HepG2 (cell line): ENCODE results near the gene ZNF813. TPM values are rescaled to one million over a fixed set of nuclear protein-coding genes. Genes with fewer than 3 reads are reported as not detected.

Experiments
- ATRX ChIP-seq: sonication (generic); formaldehyde crosslinking; IDR thresholded peaks from 2 replicates; pipeline ENCODE4 v1.4.0; 2020; ENCODE audit warnings: missing genetic modification reagents, borderline replicate concordance
- HMG20A ChIP-seq: IDR thresholded peaks from 2 replicates; pipeline ENCODE4 v1.6.1; 2016; ENCODE audit warnings: borderline replicate concordance
- HOXD1 ChIP-seq: sonication (generic); formaldehyde crosslinking; IDR thresholded peaks from 2 replicates; pipeline ENCODE4 v1.5.0; 2020; ENCODE audit warnings: missing genetic modification reagents
- MAZ ChIP-seq, 2 experiments: sonication (generic) in 1 of 2; formaldehyde crosslinking in 1 of 2; IDR thresholded peaks; 2 replicates each; pipeline versions ENCODE4 v1.5.0 to v1.6.1; 2012 to 2020; ENCODE audit warnings: low read depth in 2 of 2, mild to moderate bottlenecking in 2 of 2, borderline replicate concordance in 1 of 2, improper control_type of control experiment in 1 of 2, low read length in 1 of 2, missing genetic modification reagents in 1 of 2, moderate library complexity in 1 of 2
- MIER3 ChIP-seq: IDR thresholded peaks from 2 replicates; pipeline ENCODE4 v1.6.1; 2016; ENCODE audit warnings: missing compliant biosample characterization, borderline replicate concordance
- MTA1 ChIP-seq: sonication (generic); formaldehyde crosslinking; IDR thresholded peaks from 2 replicates; pipeline ENCODE4 v1.4.0; 2020; ENCODE audit warnings: missing genetic modification reagents, mild to moderate bottlenecking, borderline replicate concordance
- NFYC ChIP-seq: IDR thresholded peaks from 2 replicates; pipeline ENCODE4 v1.6.1; 2016; ENCODE audit warnings: missing genetic modification reagents, missing compliant biosample characterization
- PHF20 ChIP-seq: sonication (generic); formaldehyde crosslinking; IDR thresholded peaks from 2 replicates; pipeline ENCODE4 v1.5.0; 2020; ENCODE audit warnings: mild to moderate bottlenecking, missing genetic modification reagents
- POLR2A ChIP-seq, 2 experiments: IDR thresholded peaks; 2 replicates each; pipeline ENCODE4 v1.6.1; 2011; ENCODE audit warnings: low read depth in 2 of 2, low read length in 2 of 2, mild to moderate bottlenecking in 1 of 2, moderate library complexity in 1 of 2; ENCODE audit not compliant: insufficient read depth in 1 of 2
- REPIN1 ChIP-seq: sonication (generic); formaldehyde crosslinking; IDR thresholded peaks from 2 replicates; pipeline ENCODE4 v1.8.0; 2022; ENCODE audit warnings: missing genetic modification reagents, low read depth, mild to moderate bottlenecking, borderline replicate concordance
- SP5 ChIP-seq: IDR thresholded peaks from 2 replicates; pipeline ENCODE4 v1.6.1; 2016; ENCODE audit warnings: low read depth, borderline replicate concordance
- ZNF282 ChIP-seq: fragments of 450-650 bp; IDR thresholded peaks from 2 replicates; pipeline ENCODE4 v1.6.1; 2018; ENCODE audit not compliant: partially characterized antibody
- ZNF331 ChIP-seq: sonication (generic); formaldehyde crosslinking; IDR thresholded peaks from 2 replicates; pipeline ENCODE4 v1.4.0; 2020; ENCODE audit warnings: missing genetic modification reagents
- ZNF451 ChIP-seq: sonication (generic); formaldehyde crosslinking; IDR thresholded peaks from 2 replicates; pipeline ENCODE4 v1.5.0; 2020; ENCODE audit warnings: mild to moderate bottlenecking, missing genetic modification reagents
- ZNF747 ChIP-seq: sonication (generic); formaldehyde crosslinking; IDR thresholded peaks from 2 replicates; pipeline ENCODE4 v1.8.1; 2023; ENCODE audit warnings: missing genetic modification reagents, mild to moderate bottlenecking, borderline replicate concordance
- polyA plus RNA-seq, 8 experiments: library from polyadenylated mRNA; depleted of rRNA in 3 of 8; stranded (reverse) in 7 of 8; unstranded in 1 of 8; fragments of >200 nt; fragmentation: Illumina TruSeq in 4 of 8; extraction: Trizol in 4 of 8; gene quantifications; 2 replicates each; pipeline versions ENCODE4 v1.2.1 to v1.2.3, GENCODE V29; 2011 to 2016; ENCODE audit warnings: low read depth in 4 of 8, missing spikeins in 1 of 8, mixed read lengths in 1 of 8; ENCODE audit not compliant: insufficient read depth in 1 of 8
- total RNA-seq, 5 experiments: library from RNA; depleted of rRNA; stranded (reverse); fragments of >200 nt; fragmentation: Illumina TruSeq; extraction: Trizol; gene quantifications; 2 replicates each; pipeline ENCODE4 v1.2.3, GENCODE V29; 2016; ENCODE audit warnings: low read depth in 1 of 5
- TF ChIP-seq, protein P1 (sequence below): IDR thresholded peaks from 2 replicates; pipeline ENCODE4 v1.6.1; 2016; ENCODE audit warnings: control low read depth
- TF ChIP-seq, protein P2 (sequence below): sonication (generic); formaldehyde crosslinking; IDR thresholded peaks from 2 replicates; pipeline ENCODE4 v1.4.0; 2020; ENCODE audit warnings: mild to moderate bottlenecking, missing genetic modification reagents
- TF ChIP-seq, protein P3 (sequence below): sonication (generic); formaldehyde crosslinking; conservative IDR thresholded peaks from 2 replicates; pipeline ENCODE4 v1.8.0; 2022; ENCODE audit warnings: mild to moderate bottlenecking, moderate library complexity, missing genetic modification reagents
- TF ChIP-seq, protein P4 (sequence below): IDR thresholded peaks from 2 replicates; pipeline ENCODE4 v1.4.0; 2020; ENCODE audit warnings: mild to moderate bottlenecking, missing genetic modification reagents

Gene ZNF813
- total and polyA plus RNA-seq, 2 of the 13 experiments (the other 11 are each of a cell fraction or from before 2014, with no cell fraction given): 2.1 to 8.9 TPM

DNA sequence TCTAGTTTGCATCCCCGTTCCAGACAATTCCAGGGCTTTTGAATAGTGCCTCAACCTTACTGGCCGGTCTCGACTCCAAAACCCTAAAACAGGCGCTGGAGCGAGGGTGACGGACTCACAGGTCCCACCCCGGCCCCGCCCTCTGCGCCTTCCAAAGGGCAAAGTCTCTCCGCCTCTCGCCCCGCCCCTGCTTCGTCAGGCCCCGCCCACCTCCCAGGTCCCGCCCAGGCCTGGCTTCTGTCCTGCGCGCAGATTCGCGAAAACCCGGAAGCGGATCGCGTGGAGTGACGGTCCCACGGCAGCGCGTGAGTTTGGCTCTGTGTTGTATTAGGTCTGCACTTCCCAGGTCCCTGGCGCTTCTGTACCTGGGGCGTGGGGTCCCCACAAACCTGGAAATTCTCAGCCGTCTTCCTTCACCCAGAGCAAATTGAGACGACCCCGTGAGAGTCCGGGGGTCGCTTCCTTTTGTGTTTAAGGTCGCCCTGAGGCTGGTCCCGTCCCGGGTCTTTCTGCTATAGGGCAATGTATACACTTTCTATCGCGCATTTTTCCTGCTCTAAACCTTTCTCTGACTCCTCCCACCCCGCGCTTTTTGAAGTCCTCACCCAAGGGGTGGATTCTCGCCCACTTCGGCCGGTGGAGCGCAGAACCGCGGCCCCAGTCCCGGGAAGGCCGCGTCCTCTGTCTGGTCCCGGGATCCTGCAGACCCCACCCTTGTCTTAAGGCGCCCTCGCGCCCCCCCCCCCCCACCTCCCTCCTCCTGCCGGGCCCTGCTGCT, at the start of gene ZNF813 (continued):
- TF ChIP-seq, protein P1, sequence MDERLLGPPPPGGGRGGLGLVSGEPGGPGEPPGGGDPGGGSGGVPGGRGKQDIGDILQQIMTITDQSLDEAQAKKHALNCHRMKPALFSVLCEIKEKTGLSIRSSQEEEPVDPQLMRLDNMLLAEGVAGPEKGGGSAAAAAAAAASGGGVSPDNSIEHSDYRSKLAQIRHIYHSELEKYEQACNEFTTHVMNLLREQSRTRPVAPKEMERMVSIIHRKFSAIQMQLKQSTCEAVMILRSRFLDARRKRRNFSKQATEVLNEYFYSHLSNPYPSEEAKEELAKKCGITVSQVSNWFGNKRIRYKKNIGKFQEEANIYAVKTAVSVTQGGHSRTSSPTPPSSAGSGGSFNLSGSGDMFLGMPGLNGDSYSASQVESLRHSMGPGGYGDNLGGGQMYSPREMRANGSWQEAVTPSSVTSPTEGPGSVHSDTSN: no peak
- TF ChIP-seq, protein P2, sequence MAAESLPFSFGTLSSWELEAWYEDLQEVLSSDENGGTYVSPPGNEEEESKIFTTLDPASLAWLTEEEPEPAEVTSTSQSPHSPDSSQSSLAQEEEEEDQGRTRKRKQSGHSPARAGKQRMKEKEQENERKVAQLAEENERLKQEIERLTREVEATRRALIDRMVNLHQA (CRISPR knock-in tag): no peak
- peak; percentile 43; the same call in 1 of the 2 replicates for TF ChIP-seq ZNF331 (CRISPR knock-in tag)
- TF ChIP-seq ATRX (CRISPR knock-in tag): no peak
- no peak for TF ChIP-seq HMG20A (CRISPR knock-in tag)
- TF ChIP-seq MIER3: no peak
- TF ChIP-seq ZNF747 (CRISPR knock-in tag): no peak
- peak; percentile 61 to 88 for TF ChIP-seq POLR2A (IDR thresholded peaks at IDR 0.05; ENCODE audit: insufficient read depth in 1 of 2, low read depth in 2 of 2, low read length in 2 of 2)
- no peak; the same call in 1 of the 2 replicates for TF ChIP-seq REPIN1 (CRISPR knock-in tag)
- no peak for TF ChIP-seq ZNF451
- no peak for TF ChIP-seq MAZ (IDR thresholded peaks at IDR 0.05; ENCODE audit: borderline replicate concordance, low read depth, low read length)
- TF ChIP-seq MAZ (CRISPR knock-in tag; IDR thresholded peaks at IDR 0.05; ENCODE audit: low read depth): peak; percentile 52; the same call in 1 of the 2 replicates
- TF ChIP-seq, protein P3, sequence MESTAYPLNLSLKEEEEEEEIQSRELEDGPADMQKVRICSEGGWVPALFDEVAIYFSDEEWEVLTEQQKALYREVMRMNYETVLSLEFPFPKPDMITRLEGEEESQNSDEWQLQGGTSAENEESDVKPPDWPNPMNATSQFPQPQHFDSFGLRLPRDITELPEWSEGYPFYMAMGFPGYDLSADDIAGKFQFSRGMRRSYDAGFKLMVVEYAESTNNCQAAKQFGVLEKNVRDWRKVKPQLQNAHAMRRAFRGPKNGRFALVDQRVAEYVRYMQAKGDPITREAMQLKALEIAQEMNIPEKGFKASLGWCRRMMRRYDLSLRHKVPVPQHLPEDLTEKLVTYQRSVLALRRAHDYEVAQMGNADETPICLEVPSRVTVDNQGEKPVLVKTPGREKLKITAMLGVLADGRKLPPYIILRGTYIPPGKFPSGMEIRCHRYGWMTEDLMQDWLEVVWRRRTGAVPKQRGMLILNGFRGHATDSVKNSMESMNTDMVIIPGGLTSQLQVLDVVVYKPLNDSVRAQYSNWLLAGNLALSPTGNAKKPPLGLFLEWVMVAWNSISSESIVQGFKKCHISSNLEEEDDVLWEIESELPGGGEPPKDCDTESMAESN (CRISPR knock-in tag): no peak
- TF ChIP-seq NFYC (CRISPR knock-in tag): no peak; the same call in 1 of the 2 replicates
- no peak for TF ChIP-seq ZNF282
- 0 out of 2 replicates have a peak, but pooled peaks have one; percentile 27 for TF ChIP-seq MTA1 (CRISPR knock-in tag)
- TF ChIP-seq PHF20 (CRISPR knock-in tag): peak; percentile 66
- TF ChIP-seq SP5 (CRISPR knock-in tag): peak; percentile 63
- TF ChIP-seq HOXD1 (CRISPR knock-in tag): no peak
- TF ChIP-seq, protein P4, sequence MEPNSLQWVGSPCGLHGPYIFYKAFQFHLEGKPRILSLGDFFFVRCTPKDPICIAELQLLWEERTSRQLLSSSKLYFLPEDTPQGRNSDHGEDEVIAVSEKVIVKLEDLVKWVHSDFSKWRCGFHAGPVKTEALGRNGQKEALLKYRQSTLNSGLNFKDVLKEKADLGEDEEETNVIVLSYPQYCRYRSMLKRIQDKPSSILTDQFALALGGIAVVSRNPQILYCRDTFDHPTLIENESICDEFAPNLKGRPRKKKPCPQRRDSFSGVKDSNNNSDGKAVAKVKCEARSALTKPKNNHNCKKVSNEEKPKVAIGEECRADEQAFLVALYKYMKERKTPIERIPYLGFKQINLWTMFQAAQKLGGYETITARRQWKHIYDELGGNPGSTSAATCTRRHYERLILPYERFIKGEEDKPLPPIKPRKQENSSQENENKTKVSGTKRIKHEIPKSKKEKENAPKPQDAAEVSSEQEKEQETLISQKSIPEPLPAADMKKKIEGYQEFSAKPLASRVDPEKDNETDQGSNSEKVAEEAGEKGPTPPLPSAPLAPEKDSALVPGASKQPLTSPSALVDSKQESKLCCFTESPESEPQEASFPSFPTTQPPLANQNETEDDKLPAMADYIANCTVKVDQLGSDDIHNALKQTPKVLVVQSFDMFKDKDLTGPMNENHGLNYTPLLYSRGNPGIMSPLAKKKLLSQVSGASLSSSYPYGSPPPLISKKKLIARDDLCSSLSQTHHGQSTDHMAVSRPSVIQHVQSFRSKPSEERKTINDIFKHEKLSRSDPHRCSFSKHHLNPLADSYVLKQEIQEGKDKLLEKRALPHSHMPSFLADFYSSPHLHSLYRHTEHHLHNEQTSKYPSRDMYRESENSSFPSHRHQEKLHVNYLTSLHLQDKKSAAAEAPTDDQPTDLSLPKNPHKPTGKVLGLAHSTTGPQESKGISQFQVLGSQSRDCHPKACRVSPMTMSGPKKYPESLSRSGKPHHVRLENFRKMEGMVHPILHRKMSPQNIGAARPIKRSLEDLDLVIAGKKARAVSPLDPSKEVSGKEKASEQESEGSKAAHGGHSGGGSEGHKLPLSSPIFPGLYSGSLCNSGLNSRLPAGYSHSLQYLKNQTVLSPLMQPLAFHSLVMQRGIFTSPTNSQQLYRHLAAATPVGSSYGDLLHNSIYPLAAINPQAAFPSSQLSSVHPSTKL (CRISPR knock-in tag): no peak; the same call in 1 of the 2 replicates
